H9 (cell line): ENCODE data around the gene GRIK4. TPM values are rescaled to one million over a fixed set of nuclear protein-coding genes. Genes with fewer than 3 reads are reported as not detected.

Source experiments
- DNase-seq: peaks from one replicate; pipeline ENCODE4 v3.0.0-alpha.2; 2017
- H2AFZ ChIP-seq: one replicate; pipeline ENCODE4 v1.6.1; 2013; ENCODE audit warnings: mild to moderate bottlenecking, low read length, control low read depth, moderate library complexity
- H2AK5ac ChIP-seq: 2 replicates; pipeline ENCODE4 v1.6.1; 2013; ENCODE audit warnings: low read length, control low read depth, mixed read lengths; ENCODE audit not compliant: insufficient read length
- H2BK120ac ChIP-seq: one replicate; pipeline ENCODE4 v1.6.1; 2013; ENCODE audit warnings: low read depth, mild to moderate bottlenecking, low read length, control low read depth, inconsistent platforms; ENCODE audit not compliant: poor library complexity, severe bottlenecking
- H2BK12ac ChIP-seq: 2 replicates; pipeline ENCODE4 v1.6.1; 2013; ENCODE audit warnings: low read length, control low read depth, mixed read lengths, low read depth; ENCODE audit not compliant: insufficient read length
- H2BK15ac ChIP-seq: 2 replicates; pipeline ENCODE4 v1.6.1; 2013; ENCODE audit warnings: low read depth, low read length, control low read depth
- H2BK20ac ChIP-seq: one replicate; pipeline ENCODE4 v1.6.1; 2013; ENCODE audit warnings: low read depth, mild to moderate bottlenecking, low read length, control low read depth, inconsistent platforms; ENCODE audit not compliant: poor library complexity, severe bottlenecking
- H2BK5ac ChIP-seq: 2 replicates; pipeline ENCODE4 v1.6.1; 2013; ENCODE audit warnings: low read length, control low read depth, mixed read lengths; ENCODE audit not compliant: insufficient read length
- H3K14ac ChIP-seq: 2 replicates; pipeline ENCODE4 v1.6.1; 2013; ENCODE audit warnings: low read length, control low read depth; ENCODE audit not compliant: insufficient read depth
- H3K18ac ChIP-seq: 2 replicates; pipeline ENCODE4 v1.6.1; 2013; ENCODE audit warnings: low read depth, mild to moderate bottlenecking, mixed read lengths, low read length, control low read depth; ENCODE audit not compliant: insufficient read length
- H3K23ac ChIP-seq: 2 replicates; pipeline ENCODE4 v1.6.1; 2013; ENCODE audit warnings: low read length, control low read depth, mixed read lengths, low read depth; ENCODE audit not compliant: insufficient read length
- H3K23me2 ChIP-seq: 2 replicates; pipeline ENCODE4 v1.6.1; 2013; ENCODE audit warnings: low read depth, mild to moderate bottlenecking, mixed read lengths, low read length, control low read depth; ENCODE audit not compliant: insufficient read length, poor library complexity, severe bottlenecking
- H3K27ac ChIP-seq: 2 replicates; pipeline ENCODE4 v1.5.1; 2013; ENCODE audit warnings: low read length, control low read depth, mixed read lengths, low read depth; ENCODE audit not compliant: insufficient read length
- H3K27me3 ChIP-seq: 2 replicates; pipeline ENCODE4 v1.6.1; 2013; ENCODE audit warnings: low read length, control low read depth, inconsistent platforms; ENCODE audit not compliant: insufficient read depth
- H3K4ac ChIP-seq: 2 replicates; pipeline ENCODE4 v1.6.1; 2013; ENCODE audit warnings: low read depth, mild to moderate bottlenecking, control low read depth, inconsistent platforms, low read length, moderate library complexity
- H3K4me1 ChIP-seq: 2 replicates; pipeline ENCODE4 v1.6.1; 2013; ENCODE audit warnings: low read length, control low read depth, inconsistent platforms; ENCODE audit not compliant: insufficient read depth
- H3K4me2 ChIP-seq: 2 replicates; pipeline ENCODE4 v1.6.1; 2013; ENCODE audit warnings: low read length, control low read depth, mixed read lengths; ENCODE audit not compliant: insufficient read length, insufficient read depth
- H3K56ac ChIP-seq: 2 replicates; pipeline ENCODE4 v1.6.1; 2013; ENCODE audit warnings: low read depth, mild to moderate bottlenecking, mixed read lengths, low read length, control low read depth; ENCODE audit not compliant: insufficient read length
- H3K79me1 ChIP-seq: 2 replicates; pipeline ENCODE4 v1.6.1; 2013; ENCODE audit warnings: low read depth, mild to moderate bottlenecking, moderate library complexity, low read length, control low read depth, inconsistent platforms; ENCODE audit not compliant: insufficient read depth, poor library complexity, severe bottlenecking
- H3K79me2 ChIP-seq: 2 replicates; pipeline ENCODE4 v1.6.1; 2013; ENCODE audit warnings: low read length, control low read depth, inconsistent platforms; ENCODE audit not compliant: insufficient read depth
- H3K9ac ChIP-seq: 2 replicates; pipeline ENCODE4 v1.6.1; 2013; ENCODE audit warnings: low read length, control low read depth, mixed read lengths; ENCODE audit not compliant: insufficient read length; ENCODE audit errors: extremely low read depth
- H3K9me3 ChIP-seq: one replicate; pipeline ENCODE4 v1.6.1; 2013; ENCODE audit warnings: low read depth, low read length, inconsistent platforms; ENCODE audit not compliant: control insufficient read depth
- H3T11ph ChIP-seq: one replicate; pipeline ENCODE4 v1.6.1; 2013; ENCODE audit warnings: mild to moderate bottlenecking, low read length, control low read depth, inconsistent platforms
- H4K20me1 ChIP-seq: one replicate; pipeline ENCODE4 v1.6.1; 2013; ENCODE audit not compliant: control insufficient read depth, insufficient read length, insufficient read depth
- H4K5ac ChIP-seq: 2 replicates; pipeline ENCODE4 v1.6.1; 2013; ENCODE audit warnings: low read depth, mild to moderate bottlenecking, mixed read lengths, low read length, control low read depth; ENCODE audit not compliant: insufficient read length
- H4K8ac ChIP-seq: replicated peaks from 2 replicates; pipeline ENCODE4 v1.6.1; 2013; ENCODE audit warnings: low read length, control low read depth, mixed read lengths, low read depth; ENCODE audit not compliant: insufficient read length
- H4K91ac ChIP-seq: 2 replicates; pipeline ENCODE4 v1.6.1; 2013; ENCODE audit warnings: low read depth, mild to moderate bottlenecking, moderate library complexity, mixed read lengths, low read length, control low read depth; ENCODE audit not compliant: insufficient read length
- H3K27ac Mint-ChIP-seq, 3 experiments: 2 replicates in 2 of 3; 3 replicates in 1 of 3; pipeline ENCODE4 v1.8.0; 2020 to 2021; ENCODE audit warnings: mixed read lengths in 3 of 3, mild to moderate bottlenecking in 1 of 3, moderate library complexity in 1 of 3
- H3K27me3 Mint-ChIP-seq: 2 replicates; pipeline ENCODE4 v1.8.0; 2021; ENCODE audit warnings: low read depth, mild to moderate bottlenecking, moderate library complexity, mixed read lengths
- H3K36me3 Mint-ChIP-seq, 3 experiments: 2 replicates in 2 of 3; 3 replicates in 1 of 3; pipeline ENCODE4 v1.8.0; 2020 to 2021; ENCODE audit warnings: low read depth in 3 of 3, mixed read lengths in 3 of 3; ENCODE audit not compliant: insufficient read depth in 1 of 3
- H3K4me1 Mint-ChIP-seq, 2 experiments: 2 replicates each; pipeline ENCODE4 v1.8.0; 2020; ENCODE audit warnings: mixed read lengths in 2 of 2
- H3K4me3 Mint-ChIP-seq, 2 experiments: 2 replicates in 1 of 2; 3 replicates in 1 of 2; pipeline ENCODE4 v1.8.0; 2020 to 2021; ENCODE audit warnings: mild to moderate bottlenecking in 2 of 2, mixed read lengths in 2 of 2, moderate library complexity in 1 of 2
- H3K9me3 Mint-ChIP-seq, 2 experiments: 2 replicates in 1 of 2; 3 replicates in 1 of 2; pipeline ENCODE4 v1.8.0; 2020; ENCODE audit warnings: mild to moderate bottlenecking in 2 of 2, mixed read lengths in 2 of 2, moderate library complexity in 1 of 2
- WGBS: extraction: QIAGEN DNeasy Blood & Tissue Kit; methylation state at CpG from one replicate; pipeline ENCODE4 v1.1.7; 2013; ENCODE audit warnings: missing lambda C conversion rate, low lambda C conversion rate, mixed read lengths; ENCODE audit not compliant: insufficient read length; ENCODE audit errors: extremely low coverage; 5-methylcytosine and 5-hydroxymethylcytosine counted together
- total RNA-seq: library from RNA; stranded (reverse); gene quantifications from 2 replicates; pipeline ENCODE4 v1.2.1, GENCODE V29; 2021
- TF ChIP-seq, protein P1 (sequence below): fragments of 200-600 bp; sonication (generic); conservative IDR thresholded peaks from 3 replicates; pipeline ENCODE4 v1.8.0; 2021; ENCODE audit warnings: antibody characterized with exemption, mild to moderate bottlenecking

The GRIK4 gene
- total RNA-seq, 1 experiment from 2014 or later = 2.3 TPM

DNA sequence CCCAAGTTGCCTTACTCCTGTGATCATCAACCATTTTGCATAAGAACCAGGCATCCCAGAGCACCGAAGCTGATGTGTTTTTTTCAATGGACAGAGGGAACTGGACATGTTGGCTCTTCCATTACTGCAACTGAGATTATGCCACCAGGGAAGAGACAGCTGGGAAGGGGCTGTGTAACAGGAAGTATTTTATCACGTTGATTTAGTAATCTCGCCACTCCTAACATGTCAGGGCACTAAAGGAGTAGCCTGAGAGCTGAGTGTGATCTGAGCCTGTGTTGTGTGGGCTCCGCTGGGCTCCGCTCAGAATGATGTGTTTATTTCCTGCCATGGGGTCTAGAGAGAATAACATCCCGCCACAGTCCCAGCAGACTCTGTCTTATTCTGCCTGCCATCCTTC, 165.4 kb downstream of the GRIK4 start:
- H4K20me1 ChIP-seq = no peaks in the 10 kb centered on the region
- no peak overlapping the region for H2BK120ac ChIP-seq
- H3K9me3 Mint-ChIP-seq = peaks cover 0 to under 1% of the 10 kb centered on the region in 2 experiments; a peak in 2 of 5 replicates
- no peak overlapping the region for H3K4ac ChIP-seq
- no peaks in the 10 kb centered on the region for H3K9me3 ChIP-seq
- H4K5ac ChIP-seq = no peak overlapping the region
- H3K27me3 ChIP-seq = no peaks in the 10 kb centered on the region
- no peak overlapping the region for H3K27ac ChIP-seq
- H4K8ac ChIP-seq = no peak overlapping the region
- no peaks in the 10 kb centered on the region for H3K23me2 ChIP-seq
- H4K91ac ChIP-seq = no peak overlapping the region
- H3K9ac ChIP-seq = no peak overlapping the region
- H3K4me1 ChIP-seq = peaks cover 3% of the 10 kb centered on the region
- no peak overlapping the region for H2AFZ ChIP-seq
- no peak overlapping the region for H3K14ac ChIP-seq
- H3K4me1 Mint-ChIP-seq = peaks cover 12 to 13% of the 10 kb centered on the region in 2 experiments
- DNase-seq = no peak
- no peak overlapping the region for H3K56ac ChIP-seq
- H3K4me2 ChIP-seq = no peak overlapping the region
- H2BK5ac ChIP-seq = no peak overlapping the region
- H2AK5ac ChIP-seq = no peak overlapping the region
- no peak overlapping the region for H3K18ac ChIP-seq
- peaks cover 12% of the 10 kb centered on the region for H3K27me3 Mint-ChIP-seq
- no peaks in the 10 kb centered on the region for H3K36me3 Mint-ChIP-seq
- no peak overlapping the region for H2BK12ac ChIP-seq
- no peak overlapping the region for H2BK20ac ChIP-seq
- H3K79me2 ChIP-seq = no peaks in the 10 kb centered on the region
- H3K27ac Mint-ChIP-seq = no peak overlapping the region
- H3K79me1 ChIP-seq = no peaks in the 10 kb centered on the region
- no peak overlapping the region for H3T11ph ChIP-seq
- WGBS = no CpG with 5 or more reads among the region's 6 CpGs
- H3K23ac ChIP-seq = no peak overlapping the region
- H3K4me3 Mint-ChIP-seq = no peak overlapping the region
- no peak overlapping the region for H2BK15ac ChIP-seq
- TF ChIP-seq, protein P1, sequence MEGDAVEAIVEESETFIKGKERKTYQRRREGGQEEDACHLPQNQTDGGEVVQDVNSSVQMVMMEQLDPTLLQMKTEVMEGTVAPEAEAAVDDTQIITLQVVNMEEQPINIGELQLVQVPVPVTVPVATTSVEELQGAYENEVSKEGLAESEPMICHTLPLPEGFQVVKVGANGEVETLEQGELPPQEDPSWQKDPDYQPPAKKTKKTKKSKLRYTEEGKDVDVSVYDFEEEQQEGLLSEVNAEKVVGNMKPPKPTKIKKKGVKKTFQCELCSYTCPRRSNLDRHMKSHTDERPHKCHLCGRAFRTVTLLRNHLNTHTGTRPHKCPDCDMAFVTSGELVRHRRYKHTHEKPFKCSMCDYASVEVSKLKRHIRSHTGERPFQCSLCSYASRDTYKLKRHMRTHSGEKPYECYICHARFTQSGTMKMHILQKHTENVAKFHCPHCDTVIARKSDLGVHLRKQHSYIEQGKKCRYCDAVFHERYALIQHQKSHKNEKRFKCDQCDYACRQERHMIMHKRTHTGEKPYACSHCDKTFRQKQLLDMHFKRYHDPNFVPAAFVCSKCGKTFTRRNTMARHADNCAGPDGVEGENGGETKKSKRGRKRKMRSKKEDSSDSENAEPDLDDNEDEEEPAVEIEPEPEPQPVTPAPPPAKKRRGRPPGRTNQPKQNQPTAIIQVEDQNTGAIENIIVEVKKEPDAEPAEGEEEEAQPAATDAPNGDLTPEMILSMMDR = no peak
